A673 (cell line): ENCODE results near the gene PPFIBP1. TPM values are rescaled to one million over a fixed set of nuclear protein-coding genes. Genes with fewer than 3 reads are reported as not detected.

Experiments
- BruUV-seq: library from RNA; stranded (reverse); fragments of 400-500 nt; replicated peaks from 2 replicates; lab custom pipeline; 2021; lab: Mats Ljungman, UMichigan
- CTCF ChIA-PET: fragments of 300-600 bp; sonication (Branson Sonifier 250); formaldehyde crosslinking; loops from one replicate; lab custom pipeline; 2022; ENCODE audit warnings: antibody characterized with exemption; lab: Charles Lee
- POLR2A ChIA-PET: fragments of 300-600 bp; sonication (Branson Sonifier 250); formaldehyde crosslinking; loops from one replicate; lab custom pipeline; 2022; ENCODE audit warnings: antibody characterized with exemption; ENCODE audit not compliant: low non-redundant PET; lab: Charles Lee
- DNase-seq: peaks from one replicate; pipeline ENCODE4 v3.0.0-alpha.2; 2015; ENCODE audit warnings: low spot score
- H3K27ac ChIP-seq: fragments of 200-600 bp; sonication (generic); 2 replicates; pipeline ENCODE4 v1.5.1; 2016; ENCODE audit warnings: mixed run types, low read depth, mild to moderate bottlenecking, mixed read lengths, antibody characterized with exemption, low read length; ENCODE audit not compliant: poor library complexity, severe bottlenecking
- H3K27me3 ChIP-seq: fragments of 200-600 bp; sonication (generic); replicated peaks from 2 replicates; pipeline ENCODE4 v1.6.1; 2017; ENCODE audit warnings: mixed run types, low read depth, mild to moderate bottlenecking, mixed read lengths, antibody characterized with exemption, low read length; ENCODE audit not compliant: insufficient read depth, poor library complexity
- H3K36me3 ChIP-seq: fragments of 200-600 bp; sonication (generic); 2 replicates; pipeline ENCODE4 v1.6.1; 2016; ENCODE audit warnings: mixed run types, mild to moderate bottlenecking, mixed read lengths, antibody characterized with exemption, low read length; ENCODE audit not compliant: insufficient read depth, poor library complexity, severe bottlenecking
- H3K4me1 ChIP-seq: fragments of 200-600 bp; sonication (generic); 2 replicates; pipeline ENCODE4 v1.6.1; 2017; ENCODE audit warnings: mixed run types, mild to moderate bottlenecking, mixed read lengths, antibody characterized with exemption, low read length; ENCODE audit not compliant: insufficient read depth, poor library complexity, severe bottlenecking
- H3K4me3 ChIP-seq: fragments of 200-600 bp; sonication (generic); 2 replicates; pipeline ENCODE4 v1.5.1; 2016; ENCODE audit warnings: low read depth, mixed run types, mild to moderate bottlenecking, mixed read lengths, low read length; ENCODE audit not compliant: poor library complexity, severe bottlenecking
- H3K9me3 ChIP-seq: fragments of 200-600 bp; sonication (generic); 2 replicates; pipeline ENCODE4 v1.6.1; 2016; ENCODE audit warnings: mixed run types, low read depth, mild to moderate bottlenecking, mixed read lengths, antibody characterized with exemption, low read length; ENCODE audit not compliant: poor library complexity, severe bottlenecking
- CTCF ChIP-seq: fragments of 300-800, 200-600 bp; sonication (generic); conservative IDR thresholded peaks from 2 replicates; pipeline ENCODE4 v1.5.1; 2017; ENCODE audit warnings: low read depth, mild to moderate bottlenecking, antibody characterized with exemption, low read length, moderate library complexity, mixed read lengths
- EZH2 ChIP-seq: fragments of 200-600 bp; sonication (generic); IDR thresholded peaks from 2 replicates; pipeline ENCODE4 v1.6.1; 2017; ENCODE audit warnings: borderline replicate concordance, low read depth, mild to moderate bottlenecking, mixed read lengths, antibody characterized with exemption, low read length; ENCODE audit not compliant: poor library complexity, severe bottlenecking
- intact Hi-C: fragments of 100-400 bp; cut with micrococcal nuclease; formaldehyde crosslinking; loops from one replicate; pipeline ENCODE4 v1.10.0; 2022; ENCODE audit not compliant: unreplicated experiment
- total RNA-seq: library from RNA; stranded (reverse); gene quantifications from 2 replicates; pipeline ENCODE4 v1.2.3, GENCODE V29; 2021

PPFIBP1 gene
- total RNA-seq, 1 experiment from 2014 or later, result 41.2 TPM

- Histone ChIP-seq H3K36me3 (no peaks in the 10 kb centered on the region), H3K4me3 (no peak overlapping the region), H3K27ac (no peak overlapping the region), H3K27me3 (no peaks in the 10 kb centered on the region), H3K9me3 (no peaks in the 10 kb centered on the region), H3K4me1 (peaks cover 33% of the 10 kb centered on the region)
- ChIA-PET CTCF (no interaction called here), POLR2A (no interaction called here)
- BruUV-seq, result no TSS peak
- TF ChIP-seq EZH2, result no peak
- no peak for TF ChIP-seq CTCF
- intact Hi-C loops, result loop anchor here (5.0 kb wide), 1 partner anchor 96 kb away; no protein-coding TSS in a partner anchor
- peak; percentile 49 for DNase-seq
Measured at GRCh38 chr12:27521066-27521465, 2.9 kb upstream of the PPFIBP1 start.

GRCh38 chr12:27521981-27522380, 2.0 kb upstream of the PPFIBP1 start:
- POLR2A ChIA-PET, result no interaction called here
- H3K4me1 ChIP-seq, result peaks cover 34% of the 10 kb centered on the region
- H3K36me3 ChIP-seq, result no peaks in the 10 kb centered on the region
- DNase-seq, result no peak
- intact Hi-C loops, result loop anchor here (5.0 kb wide), 1 partner anchor 95 kb away; no protein-coding TSS in a partner anchor
- CTCF ChIA-PET, result interaction anchor here (0.5 kb wide), 1 partner anchor 196 kb away, joined by 3 read pairs; no protein-coding TSS in a partner anchor
- no peaks in the 10 kb centered on the region for H3K27me3 ChIP-seq
- BruUV-seq, result no TSS peak
- H3K4me3 ChIP-seq, result no peak overlapping the region
- no peak overlapping the region for H3K27ac ChIP-seq
- no peaks in the 10 kb centered on the region for H3K9me3 ChIP-seq
- TF ChIP-seq EZH2, result no peak
- no peak for TF ChIP-seq CTCF

- TF ChIP-seq CTCF, result no peak
- no peak for TF ChIP-seq EZH2
- Histone ChIP-seq H3K4me3 (peak overlapping the region; percentile 69), H3K27ac (peak overlapping the region; percentile 72), H3K9me3 (no peaks in the 10 kb centered on the region), H3K27me3 (no peaks in the 10 kb centered on the region), H3K4me1 (peaks cover 34% of the 10 kb centered on the region), H3K36me3 (no peaks in the 10 kb centered on the region)
- intact Hi-C loops, result loop anchor here (5.0 kb wide), 1 partner anchor 94 kb away; no protein-coding TSS in a partner anchor
- peak; percentile 42 for DNase-seq
- no TSS peak for BruUV-seq
- POLR2A ChIA-PET, result no interaction called here
- CTCF ChIA-PET, result no interaction called here
Measured at GRCh38 chr12:27523305-27523641, 733 bp upstream of the PPFIBP1 start.
